Hepatocyte (in vitro differentiated cells): ENCODE data around the gene FSIP1. TPM values are rescaled to one million over a fixed set of nuclear protein-coding genes. Genes with fewer than 3 reads are reported as not detected.

Source experiments
- DNase-seq: peaks from one replicate; pipeline ENCODE4 v3.0.0-alpha.2; 2016; ENCODE audit warnings: low spot score
- H2AFZ ChIP-seq: fragments of 200-600 bp; sonication (generic); 2 replicates; pipeline ENCODE4 v1.6.0; 2016; ENCODE audit warnings: antibody characterized with exemption, mild to moderate bottlenecking
- H3K27ac ChIP-seq: fragments of 200-600 bp; sonication (generic); 2 replicates; pipeline ENCODE4 v1.5.1; 2016; ENCODE audit warnings: mild to moderate bottlenecking
- H3K27me3 ChIP-seq: fragments of 200-600 bp; sonication (generic); 2 replicates; pipeline ENCODE4 v1.6.1; 2016
- H3K36me3 ChIP-seq: fragments of 200-600 bp; sonication (generic); replicated peaks from 2 replicates; pipeline ENCODE4 v1.5.1; 2016; ENCODE audit warnings: low read depth; ENCODE audit not compliant: insufficient read depth
- H3K4me1 ChIP-seq: fragments of 200-600 bp; sonication (generic); 2 replicates; pipeline ENCODE4 v1.5.1; 2016; ENCODE audit warnings: mild to moderate bottlenecking, moderate library complexity; ENCODE audit not compliant: insufficient read depth
- H3K4me2 ChIP-seq: fragments of 200-600 bp; sonication (generic); 2 replicates; pipeline ENCODE4 v1.6.0; 2016
- H3K4me3 ChIP-seq: fragments of 200-600 bp; sonication (generic); 2 replicates; pipeline ENCODE4 v1.5.1; 2016; ENCODE audit warnings: mild to moderate bottlenecking
- H3K79me2 ChIP-seq: fragments of 200-600 bp; sonication (generic); 2 replicates; pipeline ENCODE4 v1.6.0; 2017; ENCODE audit warnings: mild to moderate bottlenecking
- H3K9me2 ChIP-seq: fragments of 200-600 bp; sonication (generic); replicated peaks from 2 replicates; pipeline ENCODE4 v1.6.0; 2017; ENCODE audit warnings: mild to moderate bottlenecking; ENCODE audit not compliant: insufficient read depth
- H3K9me3 ChIP-seq: fragments of 200-600 bp; sonication (generic); 2 replicates; pipeline ENCODE4 v1.5.1; 2016; ENCODE audit warnings: low read depth, mild to moderate bottlenecking
- H4K20me1 ChIP-seq: fragments of 200-600 bp; sonication (generic); 2 replicates; pipeline ENCODE4 v1.6.0; 2016; ENCODE audit warnings: mild to moderate bottlenecking; ENCODE audit not compliant: insufficient read depth, poor library complexity, severe bottlenecking
- CTCF ChIP-seq: fragments of 200-600 bp; sonication (generic); IDR thresholded peaks from 2 replicates; pipeline ENCODE4 v1.5.1; 2016; ENCODE audit warnings: antibody characterized with exemption, mild to moderate bottlenecking; ENCODE audit not compliant: poor library complexity
- EZH2 ChIP-seq: fragments of 200-600 bp; sonication (generic); IDR thresholded peaks from 2 replicates; pipeline ENCODE4 v1.6.1; 2016; ENCODE audit warnings: antibody characterized with exemption, mild to moderate bottlenecking, borderline replicate concordance
- EZH2phosphoT487 ChIP-seq: fragments of 200-600 bp; sonication (generic); IDR thresholded peaks from one replicate; pipeline ENCODE4 v1.6.1; 2018; ENCODE audit warnings: antibody characterized with exemption, mild to moderate bottlenecking, low read depth, moderate library complexity; ENCODE audit not compliant: unreplicated experiment, severe bottlenecking
- WGBS: methylation state at CpG from one replicate; pipeline ENCODE4 v1.1.6; 2016; ENCODE audit warnings: low lambda C conversion rate; ENCODE audit errors: missing lambda C conversion rate; 5-methylcytosine and 5-hydroxymethylcytosine counted together
- polyA plus RNA-seq: library from polyadenylated mRNA; unstranded; fragments of >200 nt; fragmentation: Nextera tagmentation; extraction: Ambion mirVana; gene quantifications from 2 replicates; pipeline ENCODE4 v1.2.1, GENCODE V29; 2016
- total RNA-seq: library from RNA; depleted of rRNA; stranded (reverse); fragments of >200 nt; gene quantifications from 2 replicates; pipeline ENCODE4 v1.2.3, GENCODE V29; 2014

FSIP1 gene
- total and polyA plus RNA-seq, 2 experiments from 2014 or later, result 0.60 to 0.79 TPM

GRCh38 chr15:39613271-39613670 lies 169.4 kb downstream of the FSIP1 start:
- no peak for TF ChIP-seq EZH2phosphoT487
- no peak for TF ChIP-seq EZH2
- no peak for TF ChIP-seq CTCF
- Histone ChIP-seq H3K4me3 (no peak overlapping the region), H3K4me2 (no peak overlapping the region), H4K20me1 (no peaks in the 10 kb centered on the region), H2AFZ (no peak overlapping the region), H3K27me3 (no peaks in the 10 kb centered on the region), H3K36me3 (no peaks in the 10 kb centered on the region), H3K79me2 (no peaks in the 10 kb centered on the region), H3K9me2 (no peaks in the 10 kb centered on the region), H3K9me3 (peaks cover 17% of the 10 kb centered on the region), H3K4me1 (no peaks in the 10 kb centered on the region), H3K27ac (no peak overlapping the region)
- DNase-seq, result no peak

GRCh38 chr15:39610665-39611064 lies 172.0 kb downstream of the FSIP1 start:
- no peaks in the 10 kb centered on the region for H3K79me2 ChIP-seq
- no peak overlapping the region for H3K4me3 ChIP-seq
- H3K27ac ChIP-seq, result no peak overlapping the region
- no peaks in the 10 kb centered on the region for H3K27me3 ChIP-seq
- TF ChIP-seq EZH2, result no peak
- no peak for TF ChIP-seq EZH2phosphoT487
- TF ChIP-seq CTCF, result no peak
- no peaks in the 10 kb centered on the region for H3K9me2 ChIP-seq
- H4K20me1 ChIP-seq, result no peaks in the 10 kb centered on the region
- H3K9me3 ChIP-seq, result peaks cover 17% of the 10 kb centered on the region
- no peaks in the 10 kb centered on the region for H3K4me1 ChIP-seq
- no peaks in the 10 kb centered on the region for H3K36me3 ChIP-seq
- no peak overlapping the region for H2AFZ ChIP-seq
- no peak for DNase-seq
- H3K4me2 ChIP-seq, result no peak overlapping the region

GRCh38 chr15:39609166-39609916 lies 173.3 kb downstream of the FSIP1 start:
- DNase-seq, result no peak
- Histone ChIP-seq H3K79me2 (no peaks in the 10 kb centered on the region), H3K4me3 (no peak overlapping the region), H3K4me2 (no peak overlapping the region), H3K36me3 (no peaks in the 10 kb centered on the region), H4K20me1 (no peaks in the 10 kb centered on the region), H3K27ac (no peak overlapping the region), H3K9me2 (no peaks in the 10 kb centered on the region), H3K4me1 (no peaks in the 10 kb centered on the region), H3K27me3 (no peaks in the 10 kb centered on the region), H2AFZ (no peak overlapping the region), H3K9me3 (peaks cover 17% of the 10 kb centered on the region)
- TF ChIP-seq CTCF (no peak), EZH2 (no peak), EZH2phosphoT487 (no peak)
- 81% methylated on average over 4 of the region's 4 CpGs for WGBS
